GM19455 (cell line): ENCODE data around the gene ERMARD.
"Not testable (repeated sequence)": the region's sequence is repeated elsewhere in the genome, so short reads cannot be mapped to it uniquely, and the experiment has no call there.

Experiments
- ATAC-seq: cut with Tn5 transposase; IDR thresholded peaks from one replicate; pipeline ENCODE4 v1.9.1; 2021; ENCODE audit not compliant: unreplicated experiment

Gene ERMARD

DNA sequence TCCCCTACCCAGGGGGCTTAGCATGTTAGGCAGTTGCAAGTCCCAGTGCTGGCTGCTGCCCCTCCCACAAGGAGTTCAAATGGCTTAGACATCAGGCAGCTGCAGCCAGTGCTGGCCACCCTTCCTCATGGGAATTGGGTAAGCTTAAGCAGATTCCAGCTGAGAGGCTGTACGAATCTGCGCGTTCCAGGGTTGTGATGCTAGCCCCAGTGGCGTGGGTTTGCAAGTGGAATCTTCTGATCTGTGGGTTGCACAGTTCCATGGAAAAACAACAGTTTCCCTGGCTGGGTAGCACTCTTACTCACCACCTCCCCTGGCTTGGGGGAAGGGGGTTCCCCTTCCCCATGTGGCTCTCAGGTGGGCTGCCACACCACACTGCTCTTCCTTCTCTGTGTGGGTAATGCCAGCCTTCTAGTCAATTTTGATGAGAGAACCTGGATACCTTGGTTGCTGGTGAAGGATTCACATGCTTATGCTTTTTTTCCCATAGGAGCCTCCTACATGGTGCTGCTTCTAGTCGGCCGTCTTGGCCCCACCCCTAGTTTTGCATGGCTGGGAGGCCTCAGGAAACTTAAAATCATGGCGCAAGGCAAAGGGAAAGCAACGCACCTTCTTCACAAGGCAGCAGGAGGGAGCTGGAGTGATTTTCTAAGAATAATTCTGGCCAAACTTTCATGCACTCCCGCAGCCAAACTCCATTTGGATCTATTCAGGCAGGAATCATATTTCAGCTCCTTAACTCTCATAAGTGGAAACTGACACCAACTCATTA lies 13.0 kb upstream of the ERMARD start:
- no peak for ATAC-seq

DNA sequence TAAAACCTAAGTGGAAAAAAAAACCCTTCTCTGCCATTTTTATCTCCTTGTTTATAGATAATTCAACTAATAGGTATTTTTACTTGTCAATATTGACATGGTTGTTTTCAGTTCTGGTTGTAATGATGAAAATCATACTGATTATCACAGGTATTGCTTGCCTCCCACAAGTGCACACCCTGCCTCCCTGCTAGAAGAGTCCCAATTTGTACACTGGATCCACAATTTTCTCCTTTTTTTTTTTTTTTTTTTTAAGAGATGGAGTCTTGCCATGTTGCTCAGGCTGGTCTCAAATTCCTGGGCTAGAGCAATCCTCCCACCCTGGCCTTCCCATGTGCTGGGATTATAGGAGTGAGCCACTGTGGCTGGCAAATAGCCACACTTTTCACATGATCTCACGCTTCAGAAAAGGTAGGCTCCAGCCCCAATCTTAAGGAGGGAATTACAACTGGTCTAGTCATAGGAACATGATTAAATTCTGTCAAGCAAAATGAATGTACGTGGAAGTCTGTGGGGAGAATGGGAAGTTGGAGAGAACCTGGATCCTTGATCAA lies 12.4 kb upstream of the ERMARD start:
- no peak for ATAC-seq

DNA sequence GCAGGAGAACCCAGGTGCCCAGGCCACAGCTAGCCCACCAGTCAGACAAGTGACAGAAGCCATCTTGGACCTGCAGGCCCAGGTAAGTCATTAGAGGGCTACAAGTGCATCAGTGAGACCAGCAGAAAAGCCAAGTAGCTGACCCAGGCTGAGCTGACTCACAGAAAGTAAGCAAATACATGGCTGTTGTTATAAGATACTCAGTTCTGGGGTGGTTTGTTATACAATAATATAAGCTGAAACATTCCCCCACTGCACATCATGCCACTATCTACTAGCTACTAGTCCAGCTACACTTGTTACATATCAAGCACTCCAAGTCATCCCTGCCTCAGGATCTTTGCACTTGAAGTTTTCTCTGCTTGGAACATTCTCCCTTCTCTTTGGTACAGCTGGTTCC lies 10.1 kb upstream of the ERMARD start:
- ATAC-seq = no peak

DNA sequence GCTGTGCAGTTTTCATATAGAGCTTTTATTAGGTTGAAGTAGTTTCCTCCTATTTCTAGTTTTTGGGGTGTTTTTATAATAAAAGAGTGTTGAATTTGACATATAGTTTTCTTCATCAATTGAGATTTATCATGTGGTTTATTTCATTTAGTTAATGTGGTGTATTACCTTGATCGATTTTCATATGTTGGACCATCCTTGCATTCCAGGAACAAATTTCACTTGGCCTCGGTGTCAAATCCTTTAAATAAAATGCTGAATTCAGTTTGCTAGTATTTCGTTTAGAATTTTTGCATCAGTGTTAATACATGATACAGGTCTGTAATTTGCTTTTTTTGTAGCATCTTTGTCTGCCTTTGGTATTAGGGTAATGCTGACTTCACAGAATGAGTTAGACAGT lies 6.0 kb upstream of the ERMARD start:
- ATAC-seq = no peak

DNA sequence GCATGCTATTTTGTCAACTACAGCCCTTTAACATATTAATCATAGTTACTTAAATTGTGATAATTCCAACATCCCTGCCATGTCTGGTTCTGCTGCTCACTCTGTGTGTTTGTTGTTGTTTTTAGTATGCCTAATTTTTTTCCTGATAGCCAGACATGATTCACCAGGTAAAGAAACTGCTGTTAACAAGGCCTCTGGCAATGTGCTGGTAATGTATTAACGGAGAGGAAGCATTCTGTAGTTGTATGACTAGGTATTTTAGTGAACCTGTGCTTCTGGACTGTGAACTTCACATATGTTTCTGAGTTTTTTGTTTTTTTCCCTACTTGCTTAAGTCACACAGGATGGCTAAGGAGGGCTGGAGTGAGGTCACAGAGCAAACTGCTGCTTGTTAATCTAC lies 4.9 kb upstream of the ERMARD start:
- no peak for ATAC-seq

DNA sequence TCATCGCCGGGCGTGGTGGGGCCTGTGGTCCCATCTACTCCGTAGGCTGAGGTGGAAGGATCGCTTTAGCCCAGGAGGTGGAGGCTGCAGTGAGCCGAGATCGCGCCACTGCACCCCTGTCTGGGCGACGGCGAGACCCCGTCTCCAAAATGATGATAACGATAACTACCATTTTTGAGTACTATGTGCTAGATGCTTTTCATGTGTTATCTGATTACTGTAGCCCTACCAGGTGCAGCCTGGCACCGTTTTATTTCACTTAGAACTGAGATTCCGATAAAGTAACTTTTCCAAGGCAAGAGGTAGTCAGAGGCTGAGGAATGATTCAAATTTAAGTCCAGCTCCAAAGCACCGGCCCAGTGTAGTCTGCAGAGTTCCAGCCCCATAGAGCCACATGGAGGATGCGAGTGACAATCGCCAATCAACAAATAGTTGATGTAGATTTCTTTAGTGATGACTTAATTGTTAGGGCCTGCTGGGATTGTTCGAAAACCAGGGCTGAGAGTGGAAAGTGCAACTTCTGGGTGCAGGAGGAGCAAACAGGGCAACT lies 727 bp downstream of the ERMARD start:
- ATAC-seq = peak; percentile 3

DNA sequence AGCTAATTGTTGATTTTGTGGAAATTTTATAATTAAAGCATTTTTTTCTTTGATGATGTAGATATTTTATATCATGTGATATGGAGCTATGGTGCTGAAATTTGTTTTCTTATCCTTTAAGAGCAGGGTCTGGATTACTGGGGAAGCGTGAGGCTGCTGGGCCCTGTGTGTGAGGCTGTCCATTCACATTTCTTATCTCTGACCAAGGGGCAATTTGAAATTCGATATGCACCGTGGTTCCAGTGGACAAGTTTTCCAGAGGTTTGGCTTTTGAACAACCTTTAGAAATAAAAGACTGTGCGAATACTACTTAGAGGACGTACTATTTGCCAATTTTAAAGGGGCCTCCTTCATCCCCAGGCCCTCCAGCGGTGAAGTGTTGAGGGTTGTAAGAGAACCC lies 3.7 kb downstream of the ERMARD start:
- no peak for ATAC-seq

DNA sequence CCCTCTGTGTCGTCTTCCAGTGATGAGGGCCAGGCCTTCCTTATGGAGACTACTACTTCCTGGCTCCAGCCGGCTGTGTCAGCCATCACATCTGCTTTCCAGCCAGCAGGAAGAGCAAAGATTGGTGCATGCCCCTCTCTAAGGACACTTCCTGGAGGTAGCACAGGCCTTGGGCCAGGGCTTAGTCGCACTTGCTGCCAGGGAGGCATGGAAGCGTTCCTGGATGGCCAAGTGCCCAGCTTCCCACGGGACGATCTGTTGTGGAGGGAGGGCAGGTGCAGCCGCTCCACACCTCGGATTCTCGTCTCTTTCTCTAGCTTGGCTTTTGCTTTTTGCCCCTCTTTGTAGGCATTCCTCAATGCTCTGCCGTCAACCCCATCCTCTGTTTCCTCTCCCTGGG lies 11.9 kb downstream of the ERMARD start:
- no peak for ATAC-seq

DNA sequence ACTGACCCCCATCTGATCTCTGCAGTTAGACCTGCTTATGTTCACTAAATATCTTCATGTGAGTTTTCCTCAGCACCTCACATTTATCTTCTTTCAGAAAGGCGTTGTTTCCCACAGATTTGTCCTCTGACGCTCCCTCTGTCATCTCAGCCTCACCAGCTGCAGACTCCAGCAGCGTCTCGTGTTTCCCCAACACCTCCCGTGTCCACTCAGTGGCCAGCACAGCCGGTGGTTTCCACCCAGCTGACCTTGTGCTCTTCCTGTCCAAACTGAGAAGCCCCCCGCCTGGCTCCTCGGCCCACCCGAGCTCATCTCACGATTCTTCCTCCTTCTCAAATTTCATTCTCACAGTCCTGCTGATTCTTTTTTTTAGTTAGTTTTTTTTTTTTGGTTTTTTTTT lies 12.5 kb downstream of the ERMARD start:
- no peak for ATAC-seq

DNA sequence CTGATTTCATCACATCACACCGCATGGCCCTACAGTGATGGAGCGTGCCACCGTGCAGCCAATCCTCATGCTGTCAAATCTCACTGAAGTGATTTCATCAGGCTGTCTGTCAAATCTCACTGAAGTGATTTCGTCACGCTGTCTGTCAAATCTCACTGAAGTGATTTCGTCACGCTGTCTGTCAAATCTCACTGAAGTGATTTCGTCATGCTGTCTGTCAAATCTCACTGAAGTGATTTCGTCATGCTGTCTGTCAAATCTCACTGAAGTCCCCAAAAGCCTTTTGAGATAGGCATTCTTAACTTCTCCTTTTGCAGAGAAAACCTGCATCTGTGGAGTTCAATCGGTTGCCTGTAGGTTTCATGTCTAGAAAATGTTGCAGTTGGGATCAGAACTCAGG lies 14.4 kb downstream of the ERMARD start:
- ATAC-seq = not testable (repeated sequence)

DNA sequence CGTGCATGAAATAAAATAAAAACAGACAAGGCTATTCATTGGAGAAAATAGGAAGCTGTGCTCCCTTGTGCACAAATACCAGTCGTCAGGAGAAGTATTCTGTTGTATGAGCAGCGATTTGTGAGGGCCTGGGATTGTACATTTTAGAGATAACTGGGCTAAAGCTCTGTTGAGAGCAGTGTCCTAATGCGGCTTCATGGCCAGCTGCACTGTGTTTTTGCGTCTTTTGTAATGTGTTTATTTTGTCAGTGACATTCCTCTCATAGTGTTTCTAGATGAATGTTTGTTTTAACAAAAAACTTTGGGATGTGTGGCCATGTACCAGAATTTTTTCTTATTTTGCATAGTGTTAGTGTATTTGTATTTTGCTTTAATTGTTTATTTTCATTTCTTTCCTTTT lies 14.8 kb downstream of the ERMARD start:
- no peak for ATAC-seq

DNA sequence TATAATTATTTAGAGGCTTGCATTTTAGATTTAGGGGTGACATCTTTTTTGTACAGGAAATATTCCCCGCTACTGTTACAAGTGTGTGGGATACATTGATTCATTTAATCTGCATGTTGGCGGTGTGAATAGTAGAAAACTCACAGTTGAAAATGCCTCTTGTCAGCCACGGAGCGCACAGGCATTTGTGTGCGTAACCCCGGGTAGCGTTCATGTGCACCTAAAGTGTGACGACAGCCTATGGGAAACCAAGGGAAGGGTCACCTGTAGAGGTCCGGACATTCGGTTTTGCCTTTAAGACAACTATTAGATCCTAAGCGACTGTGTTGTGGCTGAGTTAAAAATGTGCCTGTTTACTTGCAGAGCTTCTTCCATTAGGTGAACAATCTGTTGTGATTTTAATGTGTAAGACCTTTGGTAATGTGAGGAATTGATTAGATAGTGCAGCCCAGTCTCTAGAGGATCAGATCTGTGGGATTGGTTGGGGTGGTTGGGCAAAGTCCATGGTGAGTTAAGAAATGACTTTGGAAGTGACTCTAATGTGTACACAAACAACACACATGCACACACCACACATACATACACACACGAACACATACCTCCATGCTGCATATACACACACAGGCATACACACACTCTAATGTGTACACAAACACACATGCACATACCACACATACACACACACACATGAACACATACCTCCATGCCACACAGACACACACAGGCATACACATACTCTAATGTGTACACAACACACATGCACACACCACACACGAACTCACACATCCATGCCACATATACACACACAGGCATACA lies 15.7 kb downstream of the ERMARD start:
- ATAC-seq = no peak

DNA sequence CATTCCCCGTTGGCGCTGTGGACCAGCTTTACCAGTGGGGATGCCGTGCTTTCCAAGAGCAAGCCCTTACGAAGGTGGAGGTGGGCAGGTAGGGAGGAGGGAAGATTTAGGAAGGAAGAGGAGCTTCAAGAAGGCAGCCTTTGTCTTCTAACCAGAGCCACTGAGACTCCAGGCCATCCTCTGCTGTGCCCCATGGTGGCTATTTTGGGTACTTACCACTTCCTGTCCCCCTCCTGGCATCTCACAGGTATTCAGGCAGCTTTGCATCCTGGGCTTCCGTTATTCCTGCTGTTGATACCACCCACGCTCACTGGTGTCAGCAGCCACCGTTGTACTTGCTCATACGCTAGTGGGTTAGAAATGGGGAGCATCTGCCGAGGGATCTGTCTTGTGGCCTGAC lies 22.9 kb downstream of the ERMARD start:
- ATAC-seq = no peak

DNA sequence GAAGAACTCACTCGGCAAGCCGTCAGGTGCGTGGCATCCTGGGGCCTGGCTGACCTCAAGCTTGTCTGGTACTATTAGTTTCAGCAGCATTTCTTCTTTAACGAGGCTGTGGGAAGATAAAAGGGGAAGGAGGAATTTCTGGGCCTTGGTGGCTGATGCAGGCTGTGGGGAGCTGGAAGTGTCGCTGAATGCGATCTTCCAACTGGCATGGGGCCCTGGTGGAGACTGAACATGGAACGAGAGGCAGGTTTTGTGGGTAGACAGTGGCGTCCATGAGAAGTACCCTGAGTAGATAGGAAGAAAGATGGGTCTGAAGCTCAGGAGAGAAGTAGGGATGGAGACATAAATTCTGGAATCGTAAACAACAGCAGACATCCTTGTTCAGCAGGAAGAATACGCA lies 23.9 kb downstream of the ERMARD start:
- no peak for ATAC-seq

DNA sequence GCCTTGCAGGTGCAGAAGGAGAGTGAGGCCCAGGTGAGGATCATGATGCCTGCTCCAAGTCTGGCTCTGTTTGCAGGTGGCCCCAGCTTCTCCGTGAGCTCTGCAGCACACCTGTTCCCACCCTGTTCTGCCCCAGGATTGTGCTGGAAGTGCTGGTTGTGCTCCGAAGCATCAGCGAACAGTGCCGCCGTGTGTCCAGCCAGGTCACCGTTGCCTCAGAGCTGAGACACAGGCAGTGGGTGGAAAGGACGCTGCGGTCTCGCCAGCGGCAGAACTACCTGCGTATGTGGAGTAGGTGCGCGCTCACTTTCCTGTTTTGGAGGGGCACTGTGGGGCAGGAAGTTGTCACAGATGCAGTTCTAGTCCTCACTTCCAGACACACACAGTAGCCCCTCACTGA lies 25.0 kb downstream of the ERMARD start:
- no peak for ATAC-seq

DNA sequence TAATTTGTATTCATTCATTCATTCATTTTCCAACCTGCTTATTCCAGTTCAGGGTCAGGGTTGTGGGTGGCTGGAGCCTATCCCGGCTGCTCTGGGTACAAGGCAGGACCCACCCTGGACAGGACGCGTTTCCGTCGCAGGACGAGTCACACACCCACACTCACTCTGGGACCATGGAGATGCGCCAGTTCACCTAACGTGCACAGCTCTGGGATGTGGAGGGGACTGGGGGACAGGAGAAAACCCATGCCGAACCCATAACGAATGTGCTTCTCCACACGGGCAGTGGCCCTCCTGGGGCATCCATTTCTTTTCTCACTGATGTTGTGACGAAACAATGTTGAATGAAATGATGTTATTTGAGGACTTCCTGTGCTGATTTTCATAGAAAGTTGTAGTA lies 26.5 kb downstream of the ERMARD start:
- no peak for ATAC-seq

DNA sequence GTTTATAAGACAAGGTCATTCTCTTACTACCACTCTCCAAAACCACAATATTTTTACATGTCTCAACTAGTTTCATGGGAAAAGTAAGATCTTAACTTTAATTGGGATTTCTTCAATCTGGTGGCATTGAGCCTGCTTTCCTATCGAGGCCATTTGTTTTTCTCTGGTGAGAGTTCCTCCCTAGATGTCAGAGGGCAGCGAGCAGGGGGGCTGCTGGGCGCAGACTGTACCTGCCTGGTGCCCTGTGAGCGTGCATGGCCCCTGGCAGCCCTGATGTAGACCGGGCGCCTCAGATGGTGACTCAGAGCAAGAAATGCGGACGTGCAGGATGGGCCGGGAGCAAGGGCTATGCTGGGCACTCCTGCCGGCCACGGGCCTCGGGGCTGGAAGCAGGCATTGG lies 27.2 kb downstream of the ERMARD start:
- no peak for ATAC-seq

DNA sequence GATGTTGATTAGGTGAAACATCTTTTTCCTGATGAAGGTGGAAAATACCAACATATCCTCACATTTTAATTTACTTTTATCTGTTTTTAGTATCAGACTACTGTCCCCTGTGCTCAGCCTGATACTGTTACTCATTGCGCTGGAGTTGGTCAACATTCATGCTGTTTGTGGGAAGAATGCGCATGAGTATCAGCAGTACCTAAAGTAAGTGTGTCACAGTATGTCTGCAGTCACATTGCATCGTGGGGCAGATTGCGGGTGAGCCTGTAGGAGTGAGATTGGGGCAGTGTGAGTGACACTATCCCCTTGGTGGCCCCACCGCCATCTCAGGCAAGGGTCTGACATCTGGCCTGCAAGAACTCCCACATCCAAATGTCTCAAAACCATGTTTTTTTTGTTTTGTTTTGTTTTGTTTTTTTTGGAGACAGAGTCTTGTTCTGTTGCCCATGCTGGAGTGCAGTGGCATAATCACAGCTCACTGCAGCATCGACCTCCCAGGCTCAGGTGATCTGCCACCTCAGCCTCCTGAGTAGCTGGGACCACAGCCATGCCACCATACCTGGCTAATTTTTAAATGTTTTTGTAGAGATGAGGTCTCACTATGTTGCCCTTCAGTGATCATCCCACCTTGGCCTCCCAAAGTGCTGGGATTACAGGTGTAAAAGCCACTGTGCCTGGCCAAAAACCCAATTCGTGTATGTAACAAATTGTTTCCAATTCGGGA lies 27.8 kb downstream of the ERMARD start:
- ATAC-seq = no peak

DNA sequence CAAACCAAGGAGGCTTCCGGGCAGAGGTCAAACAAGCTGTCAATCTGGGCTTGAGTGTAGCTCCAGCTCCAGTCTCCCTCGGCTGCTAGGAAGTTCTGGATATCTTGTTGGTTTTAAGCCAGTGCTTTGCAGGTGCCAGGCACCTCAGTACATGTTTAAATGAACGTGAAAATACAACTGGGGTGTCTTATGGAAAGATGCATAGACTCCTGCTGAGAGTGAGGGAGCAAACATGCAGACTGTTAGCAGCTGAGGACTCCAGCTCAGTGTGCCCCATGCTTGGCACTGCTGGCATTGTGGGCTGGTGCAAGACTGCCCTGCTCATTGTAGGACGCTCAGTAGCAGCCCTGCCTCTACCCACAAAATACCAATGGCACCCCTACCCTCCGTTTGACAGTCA lies 28.5 kb downstream of the ERMARD start:
- ATAC-seq = no peak

DNA sequence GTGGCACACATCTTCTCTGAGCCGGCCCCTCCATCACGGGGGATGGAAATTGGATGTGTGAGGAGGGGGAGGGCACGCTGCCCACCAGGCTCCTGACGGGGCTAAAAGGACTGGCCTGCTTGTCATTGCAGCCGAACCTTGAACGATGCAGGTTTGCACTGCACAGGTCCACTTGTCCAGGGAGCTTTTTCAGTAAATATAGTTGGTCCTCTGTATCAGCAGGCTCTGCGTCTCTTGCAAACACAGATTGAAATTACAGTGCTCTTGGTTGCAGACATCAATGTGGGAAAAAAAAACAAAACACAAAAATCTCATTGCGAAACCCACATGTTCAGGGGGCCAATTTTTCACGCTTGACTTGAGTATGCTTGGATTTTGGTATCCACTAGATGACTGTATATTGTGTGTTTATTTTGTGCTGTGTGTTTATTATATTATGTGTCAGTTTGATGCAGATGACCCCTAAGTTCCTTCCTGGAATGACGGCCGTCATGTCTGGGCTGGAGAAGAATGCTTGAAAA lies 29.2 kb downstream of the ERMARD start:
- no peak for ATAC-seq

DNA sequence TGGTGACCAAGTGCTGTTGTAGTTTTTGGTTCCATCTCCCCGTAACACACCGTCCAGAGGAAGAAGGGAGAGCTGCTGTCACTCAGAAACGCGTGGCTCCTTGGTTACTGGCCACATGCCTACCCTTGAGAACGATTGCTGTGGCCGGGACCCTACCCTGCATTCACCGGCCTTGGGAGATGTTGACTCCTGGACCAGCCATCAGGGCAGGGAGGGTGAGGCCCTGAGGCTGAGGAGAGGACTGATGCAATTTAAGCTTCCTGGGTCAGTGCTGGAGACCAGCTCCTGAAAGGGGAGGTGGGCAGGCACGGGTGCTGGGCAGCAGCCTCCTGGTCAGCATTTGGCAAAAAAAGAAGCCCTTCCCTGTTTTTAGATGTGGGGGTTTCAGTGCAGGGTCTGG lies 31.5 kb downstream of the ERMARD start:
- ATAC-seq = no peak
